Neuronal stem cell (in vitro differentiated cells): Measurements from ENCODE around the gene DCLK2.
A peak's percentile ranks its signal among the peaks of the same experiment; 100 is the strongest.

Experiments
- DNase-seq: peaks from one replicate; pipeline ENCODE4 v3.0.0-alpha.2; 2013; ENCODE audit warnings: low spot score
- H2AFZ ChIP-seq: one replicate; pipeline ENCODE4 v1.6.1; 2013; ENCODE audit warnings: mild to moderate bottlenecking, low read length, inconsistent platforms
- H2AK5ac ChIP-seq: 2 replicates; pipeline ENCODE4 v1.6.1; 2013; ENCODE audit warnings: low read depth, mild to moderate bottlenecking, inconsistent platforms, low read length, moderate library complexity, mixed read lengths
- H2BK120ac ChIP-seq: 2 replicates; pipeline ENCODE4 v1.6.1; 2013; ENCODE audit warnings: low read depth, mild to moderate bottlenecking, inconsistent platforms, low read length, moderate library complexity, mixed read lengths
- H2BK12ac ChIP-seq: one replicate; pipeline ENCODE4 v1.6.1; 2013; ENCODE audit warnings: low read length, inconsistent platforms
- H2BK15ac ChIP-seq: 2 replicates; pipeline ENCODE4 v1.6.1; 2013; ENCODE audit warnings: mild to moderate bottlenecking, low read length, inconsistent platforms, mixed read lengths
- H2BK5ac ChIP-seq: one replicate; pipeline ENCODE4 v1.6.1; 2013; ENCODE audit warnings: inconsistent platforms, mild to moderate bottlenecking, low read length, moderate library complexity
- H3K14ac ChIP-seq: one replicate; pipeline ENCODE4 v1.6.1; 2013; ENCODE audit warnings: low read length, inconsistent platforms
- H3K18ac ChIP-seq: 2 replicates; pipeline ENCODE4 v1.6.1; 2013; ENCODE audit warnings: low read length, inconsistent platforms
- H3K23ac ChIP-seq: 2 replicates; pipeline ENCODE4 v1.6.1; 2013; ENCODE audit warnings: low read depth, mild to moderate bottlenecking, mixed read lengths, low read length, inconsistent platforms; ENCODE audit not compliant: poor library complexity
- H3K27ac ChIP-seq: replicated peaks from 3 replicates; pipeline ENCODE4 v1.5.1; 2013; ENCODE audit warnings: low read length, inconsistent platforms
- H3K27me3 ChIP-seq, 3 experiments: 2 replicates each; pipeline ENCODE4 v1.6.1; 2013; ENCODE audit warnings: low read length in 3 of 3, mild to moderate bottlenecking in 2 of 3, inconsistent platforms in 1 of 3, low read depth in 1 of 3, mixed read lengths in 1 of 3, moderate library complexity in 1 of 3; ENCODE audit not compliant: control insufficient read depth in 3 of 3, insufficient read depth in 3 of 3
- H3K36me3 ChIP-seq, 2 donors: replicated peaks in 1 of 2; 2 replicates each; pipeline ENCODE4 v1.6.1; 2013; ENCODE audit warnings: low read length in 2 of 2; ENCODE audit not compliant: control insufficient read depth in 2 of 2, insufficient read depth in 2 of 2
- H3K4ac ChIP-seq: 2 replicates; pipeline ENCODE4 v1.6.1; 2013; ENCODE audit warnings: inconsistent platforms, mild to moderate bottlenecking, low read length, moderate library complexity
- H3K4me1 ChIP-seq, 2 donors: 1 replicate in 1 of 2; 2 replicates in 1 of 2; pipeline ENCODE4 v1.6.1; 2013; ENCODE audit warnings: low read length in 2 of 2, low read depth in 1 of 2; ENCODE audit not compliant: control insufficient read depth in 2 of 2, insufficient read depth in 1 of 2
- H3K4me2 ChIP-seq: one replicate; pipeline ENCODE4 v1.6.1; 2013; ENCODE audit warnings: mild to moderate bottlenecking, low read length, inconsistent platforms; ENCODE audit not compliant: insufficient read depth, poor library complexity, severe bottlenecking
- H3K4me3 ChIP-seq, 2 donors: 2 replicates each; pipeline ENCODE4 v1.5.1; 2013; ENCODE audit warnings: low read length in 2 of 2, mild to moderate bottlenecking in 2 of 2, inconsistent platforms in 1 of 2, moderate library complexity in 1 of 2
- H3K79me1 ChIP-seq: one replicate; pipeline ENCODE4 v1.6.1; 2013; ENCODE audit warnings: low read depth, mild to moderate bottlenecking, inconsistent platforms, low read length, moderate library complexity
- H3K9ac ChIP-seq: one replicate; pipeline ENCODE4 v1.6.1; 2013; ENCODE audit warnings: mild to moderate bottlenecking, low read depth, low read length, inconsistent platforms; ENCODE audit not compliant: poor library complexity
- H3K9me3 ChIP-seq, 2 donors: replicated peaks in 1 of 2; 2 replicates each; pipeline versions ENCODE3 to v1.6.1; 2013; ENCODE audit warnings: low read length in 2 of 2, mild to moderate bottlenecking in 2 of 2, inconsistent platforms in 1 of 2, low read depth in 1 of 2, mixed read lengths in 1 of 2, moderate library complexity in 1 of 2; ENCODE audit not compliant: control insufficient read depth in 2 of 2, insufficient read depth in 1 of 2
- H4K8ac ChIP-seq: one replicate; pipeline ENCODE4 v1.6.1; 2013; ENCODE audit warnings: low read depth, mild to moderate bottlenecking, inconsistent platforms, low read length, moderate library complexity
- H4K91ac ChIP-seq: one replicate; pipeline ENCODE4 v1.6.1; 2013; ENCODE audit warnings: low read length, low read depth, mild to moderate bottlenecking, inconsistent platforms; ENCODE audit not compliant: poor library complexity
- WGBS, 2 donors: extraction: QIAGEN DNeasy Blood & Tissue Kit; methylation state at CpG; one replicate each; pipeline ENCODE4 v1.1.7; 2013; ENCODE audit warnings: missing lambda C conversion rate in 2 of 2, mixed read lengths in 1 of 2; ENCODE audit not compliant: insufficient read length in 2 of 2, insufficient replicate concordance in 1 of 2; ENCODE audit errors: extremely low coverage in 2 of 2; 5-methylcytosine and 5-hydroxymethylcytosine counted together

Gene DCLK2

GRCh38 chr4:150212485-150212884 is 134.2 kb downstream of the DCLK2 start:
- H3K4ac ChIP-seq: no peak overlapping the region
- H3K18ac ChIP-seq: no peak overlapping the region
- no peak overlapping the region for H3K14ac ChIP-seq
- DNase-seq: no peak
- H3K4me1 ChIP-seq: peaks cover 6 to 11% of the 10 kb centered on the region in 2 donors
- no peak overlapping the region for H2AK5ac ChIP-seq
- H3K23ac ChIP-seq: no peak overlapping the region
- H3K27ac ChIP-seq: no peak overlapping the region
- H2BK12ac ChIP-seq: no peak overlapping the region
- H3K79me1 ChIP-seq: no peaks in the 10 kb centered on the region
- no peaks in the 10 kb centered on the region for H3K9me3 ChIP-seq
- no peak overlapping the region for H2BK15ac ChIP-seq
- H2AFZ ChIP-seq: no peak overlapping the region
- no peak overlapping the region for H4K91ac ChIP-seq
- peaks cover 0 to 6% of the 10 kb centered on the region in 2 donors for H3K36me3 ChIP-seq
- H2BK120ac ChIP-seq: no peak overlapping the region
- H2BK5ac ChIP-seq: no peak overlapping the region
- no peak overlapping the region for H3K4me3 ChIP-seq
- H3K27me3 ChIP-seq: no peaks in the 10 kb centered on the region
- H4K8ac ChIP-seq: no peak overlapping the region
- H3K4me2 ChIP-seq: no peak overlapping the region
- H3K9ac ChIP-seq: no peak overlapping the region

DNA sequence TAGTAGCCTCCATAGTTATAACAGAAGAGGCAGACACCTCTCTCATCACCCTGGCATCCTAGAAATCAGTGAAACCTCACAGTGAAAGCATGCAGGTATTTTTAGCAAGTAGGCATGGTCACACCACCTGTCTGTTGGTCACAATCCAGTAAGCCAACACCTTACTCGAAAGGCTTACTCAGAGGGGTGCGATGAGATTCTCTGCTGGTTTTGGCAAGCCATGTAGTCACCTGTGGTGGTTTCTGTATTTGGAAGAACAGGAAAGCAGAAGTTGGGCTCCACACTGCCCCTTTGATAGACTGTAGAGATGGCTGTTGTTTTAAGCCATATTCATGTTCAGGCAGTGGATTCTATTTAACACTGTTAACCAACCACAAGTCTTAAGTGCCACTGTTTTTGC is 134.7 kb downstream of the DCLK2 start:
- H3K4me2 ChIP-seq: no peak overlapping the region
- no peaks in the 10 kb centered on the region for H3K79me1 ChIP-seq
- no peak overlapping the region for H2AFZ ChIP-seq
- WGBS, 2 donors: no CpG with 5 or more reads among the region's 2 CpGs
- no peaks in the 10 kb centered on the region for H3K9me3 ChIP-seq
- no peak overlapping the region for H3K27ac ChIP-seq
- H4K8ac ChIP-seq: no peak overlapping the region
- peaks cover 0 to 4% of the 10 kb centered on the region in 2 donors for H3K36me3 ChIP-seq
- H2BK5ac ChIP-seq: no peak overlapping the region
- DNase-seq: no peak
- H3K27me3 ChIP-seq: no peaks in the 10 kb centered on the region
- no peak overlapping the region for H3K9ac ChIP-seq
- no peak overlapping the region for H2BK120ac ChIP-seq
- no peak overlapping the region for H4K91ac ChIP-seq
- no peak overlapping the region for H2BK12ac ChIP-seq
- H3K4me1 ChIP-seq: peaks cover 6 to 15% of the 10 kb centered on the region in 2 donors
- no peak overlapping the region for H3K4ac ChIP-seq
- no peak overlapping the region for H3K14ac ChIP-seq
- H3K23ac ChIP-seq: no peak overlapping the region
- no peak overlapping the region for H3K18ac ChIP-seq
- H2BK15ac ChIP-seq: no peak overlapping the region
- no peak overlapping the region for H3K4me3 ChIP-seq
- no peak overlapping the region for H2AK5ac ChIP-seq

DNA sequence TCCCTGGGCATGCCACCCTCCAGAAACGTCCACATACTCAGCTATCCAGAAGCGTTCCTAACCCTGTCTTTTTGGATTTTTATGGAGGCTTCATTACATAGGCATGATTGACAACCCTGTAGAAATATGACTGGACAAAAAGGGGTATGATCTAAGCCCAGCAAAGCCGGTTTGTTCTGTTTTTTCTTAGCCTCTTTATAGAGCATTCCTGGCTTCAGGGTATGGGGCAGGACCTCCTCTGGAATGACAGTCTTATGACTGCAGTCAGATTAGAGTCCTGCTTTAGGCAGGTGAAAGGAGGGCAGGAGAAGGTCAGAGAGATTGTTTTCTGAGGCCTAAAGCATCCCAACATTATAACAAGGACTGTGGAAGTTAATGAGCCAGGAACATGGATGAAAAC is 137.4 kb downstream of the DCLK2 start:
- Histone ChIP-seq H2BK15ac (no peak overlapping the region), H3K4me1 (peaks cover 6 to 19% of the 10 kb centered on the region in 2 donors), H3K27me3 (no peaks in the 10 kb centered on the region), H4K91ac (no peak overlapping the region), H2AK5ac (no peak overlapping the region), H3K4me3 (no peak overlapping the region), H3K23ac (no peak overlapping the region), H4K8ac (no peak overlapping the region), H2BK5ac (no peak overlapping the region), H2BK12ac (no peak overlapping the region), H2BK120ac (no peak overlapping the region), H3K9ac (no peak overlapping the region), H3K36me3 (peaks cover 0 to 6% of the 10 kb centered on the region in 2 donors), H3K4me2 (no peak overlapping the region), H3K14ac (no peak overlapping the region), H3K18ac (no peak overlapping the region), H3K27ac (no peak overlapping the region), H2AFZ (no peak overlapping the region), H3K9me3 (no peaks in the 10 kb centered on the region), H3K79me1 (no peaks in the 10 kb centered on the region), H3K4ac (no peak overlapping the region)
- no peak for DNase-seq
- WGBS, 2 donors: no CpG with 5 or more reads among the region's 3 CpGs

GRCh38 chr4:150216726-150217125 is 138.5 kb downstream of the DCLK2 start:
- H4K91ac ChIP-seq: no peak overlapping the region
- no peaks in the 10 kb centered on the region for H3K79me1 ChIP-seq
- H3K27ac ChIP-seq: no peak overlapping the region
- H3K18ac ChIP-seq: peak overlapping the region; percentile 42
- WGBS, 2 donors: no CpG with 5 or more reads among the region's 5 CpGs
- no peak overlapping the region for H3K4me3 ChIP-seq
- H2BK12ac ChIP-seq: no peak overlapping the region
- no peak overlapping the region for H4K8ac ChIP-seq
- no peak overlapping the region for H2BK15ac ChIP-seq
- peaks cover 6 to 17% of the 10 kb centered on the region in 2 donors for H3K4me1 ChIP-seq
- H2AFZ ChIP-seq: no peak overlapping the region
- H3K9ac ChIP-seq: no peak overlapping the region
- H3K36me3 ChIP-seq: peaks cover 0 to 3% of the 10 kb centered on the region in 2 donors
- H2BK5ac ChIP-seq: no peak overlapping the region
- H3K9me3 ChIP-seq: no peaks in the 10 kb centered on the region
- DNase-seq: no peak
- H3K23ac ChIP-seq: no peak overlapping the region
- H3K4me2 ChIP-seq: no peak overlapping the region
- no peak overlapping the region for H3K14ac ChIP-seq
- H2BK120ac ChIP-seq: no peak overlapping the region
- H3K4ac ChIP-seq: no peak overlapping the region
- H2AK5ac ChIP-seq: no peak overlapping the region
- H3K27me3 ChIP-seq: no peaks in the 10 kb centered on the region
